ENCODE results near the gene PCCB. TPM values are rescaled to one million over a fixed set of nuclear protein-coding genes. Genes with fewer than 3 reads are reported as not detected.

Gene PCCB
- total and polyA plus RNA-seq, 2 donors (not counting 3 experiments of a cell fraction or from before 2014, with no cell fraction given), result 28.6 to 36.5 TPM

GRCh38 chr3:136292500-136292899, 42.4 kb downstream of the PCCB start:
- Histone ChIP-seq H3K4me1 (ENCODE audit: control insufficient read depth, extremely low read depth, insufficient read depth, low read length) (no peaks in the 10 kb centered on the region), H3K4me3 (replicated peaks in 1 of 3; ENCODE audit: insufficient read depth in 1 of 3, low read depth in 1 of 3, low read length in 3 of 3) (no peak overlapping the region), H3K36me3 (ENCODE audit: control insufficient read depth in 2 of 2, extremely low read depth in 1 of 2, insufficient read depth in 2 of 2, low read length in 2 of 2) (peaks cover 1 to 3% of the 10 kb centered on the region in 2 experiments), H3K27ac (ENCODE audit: insufficient read depth, low read depth, low read length) (no peak overlapping the region), H3K27me3 (ENCODE audit: control insufficient read depth in 2 of 2, insufficient read depth in 2 of 2, low read length in 2 of 2) (no peaks in the 10 kb centered on the region), H4K20me1 (replicated peaks; ENCODE audit: control insufficient read depth, extremely low read depth, insufficient read depth, low read length) (no peaks in the 10 kb centered on the region), H3K9ac (replicated peaks; ENCODE audit: extremely low read depth, insufficient read depth, low read length) (no peak overlapping the region), H3K9me3 (replicated peaks; ENCODE audit: control insufficient read depth, insufficient read depth, low read length) (no peaks in the 10 kb centered on the region), H3K79me2 (ENCODE audit: control insufficient read depth, insufficient read depth, low read length) (no peaks in the 10 kb centered on the region), H2AFZ (ENCODE audit: low read depth, low read length) (no peak overlapping the region), H3K4me2 (ENCODE audit: insufficient read depth, low read length) (no peak overlapping the region), H3K9me1 (replicated peaks; ENCODE audit: control insufficient read depth, extremely low read depth, insufficient read depth, low read length) (no peaks in the 10 kb centered on the region)
- ChIA-PET POLR2A (no interaction called here), CTCF (interaction anchor here (1.1 to 1.8 kb wide), 4 partner anchors 11 to 460 kb away, joined by 3 to 8 read pairs (median 3); partner anchors contain the start of gene STAG1)
- TF ChIP-seq MAX (IDR thresholded peaks at IDR 0.05; ENCODE audit: insufficient read depth, insufficient read length), result no peak
- TF ChIP-seq FOS (IDR thresholded peaks at IDR 0.05; ENCODE audit: borderline replicate concordance, insufficient read depth, low read length), result no peak
- TF ChIP-seq POLR2AphosphoS5 (IDR thresholded peaks at IDR 0.05; ENCODE audit: insufficient read depth, low read depth, low read length), result no peak
- no peak for TF ChIP-seq MYC (IDR thresholded peaks at IDR 0.05; ENCODE audit: low read depth, low read length)
- no peak for TF ChIP-seq CTCF (IDR thresholded peaks at IDR 0.05; ENCODE audit: extremely low read depth in 1 of 2, insufficient read depth in 1 of 2, low read depth in 1 of 2, low read length in 2 of 2)
- TF ChIP-seq JUN (IDR thresholded peaks at IDR 0.05; ENCODE audit: borderline replicate concordance, insufficient read depth, insufficient read length, low read depth), result no peak
- no peak for TF ChIP-seq EZH2 (IDR thresholded peaks at IDR 0.05; ENCODE audit: borderline replicate concordance, low read depth, low read length, severe bottlenecking)
- no peak for TF ChIP-seq POLR2A (IDR thresholded peaks at IDR 0.05; ENCODE audit: low read depth, low read length)
- TF ChIP-seq GATA2 (IDR thresholded peaks at IDR 0.05; ENCODE audit: insufficient read depth, insufficient read length, low read depth, low read length), result no peak
- FAIRE-seq (no peak), DNase-seq (ENCODE audit: low read depth, low spot score) (no peak)
- dilution Hi-C loops (cut with MboI; ENCODE audit: extremely low pct_ligation_motif_present, low sequenced_read_pairs) (no loop called here), intact Hi-C loops (cut with micrococcal nuclease) (no loop called here)
- no TSS peak for BruUV-seq (replicated peaks)

All from endothelial cell of umbilical vein (primary cell).